Retinal pigment epithelial cell (primary cell): ENCODE measurements around the gene TBCD.

Experiments
- DNase-seq: peaks from one replicate; pipeline ENCODE4 v3.0.0-alpha.2; 2010; ENCODE audit warnings: low read depth
- H3K4me3 ChIP-seq: 2 replicates; pipeline ENCODE4 v1.5.1; 2011; ENCODE audit warnings: mild to moderate bottlenecking, low read length, control low read depth, moderate library complexity
- TF ChIP-seq, protein P1 (sequence below): conservative IDR thresholded peaks from 2 replicates; pipeline ENCODE4 v1.5.1; 2011; ENCODE audit warnings: low read depth, low read length, control low read depth, inconsistent platforms

Gene TBCD

DNA sequence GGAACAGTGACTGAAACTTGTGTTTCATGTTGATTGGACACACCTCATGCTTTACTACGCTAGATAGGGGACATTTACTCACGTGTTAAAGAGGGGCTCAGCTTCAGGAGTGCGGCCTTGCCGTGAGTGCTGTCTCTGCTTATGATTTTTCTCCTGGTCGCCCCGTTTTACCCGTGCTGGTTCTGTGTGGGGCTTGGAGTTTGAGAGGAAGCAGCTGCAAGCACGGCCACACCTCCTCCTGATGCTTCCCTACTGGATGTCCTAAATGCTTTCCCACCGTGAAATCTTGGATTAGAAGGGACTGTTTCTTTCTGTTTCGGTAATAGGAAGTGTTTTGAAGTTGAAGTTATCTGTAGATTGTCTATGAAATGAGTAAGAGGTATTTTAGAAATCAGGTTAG, 141.9 kb downstream of the TBCD start:
- no peak overlapping the region for H3K4me3 ChIP-seq
- TF ChIP-seq, protein P1, sequence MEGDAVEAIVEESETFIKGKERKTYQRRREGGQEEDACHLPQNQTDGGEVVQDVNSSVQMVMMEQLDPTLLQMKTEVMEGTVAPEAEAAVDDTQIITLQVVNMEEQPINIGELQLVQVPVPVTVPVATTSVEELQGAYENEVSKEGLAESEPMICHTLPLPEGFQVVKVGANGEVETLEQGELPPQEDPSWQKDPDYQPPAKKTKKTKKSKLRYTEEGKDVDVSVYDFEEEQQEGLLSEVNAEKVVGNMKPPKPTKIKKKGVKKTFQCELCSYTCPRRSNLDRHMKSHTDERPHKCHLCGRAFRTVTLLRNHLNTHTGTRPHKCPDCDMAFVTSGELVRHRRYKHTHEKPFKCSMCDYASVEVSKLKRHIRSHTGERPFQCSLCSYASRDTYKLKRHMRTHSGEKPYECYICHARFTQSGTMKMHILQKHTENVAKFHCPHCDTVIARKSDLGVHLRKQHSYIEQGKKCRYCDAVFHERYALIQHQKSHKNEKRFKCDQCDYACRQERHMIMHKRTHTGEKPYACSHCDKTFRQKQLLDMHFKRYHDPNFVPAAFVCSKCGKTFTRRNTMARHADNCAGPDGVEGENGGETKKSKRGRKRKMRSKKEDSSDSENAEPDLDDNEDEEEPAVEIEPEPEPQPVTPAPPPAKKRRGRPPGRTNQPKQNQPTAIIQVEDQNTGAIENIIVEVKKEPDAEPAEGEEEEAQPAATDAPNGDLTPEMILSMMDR, result no peak
- no peak for DNase-seq

DNA sequence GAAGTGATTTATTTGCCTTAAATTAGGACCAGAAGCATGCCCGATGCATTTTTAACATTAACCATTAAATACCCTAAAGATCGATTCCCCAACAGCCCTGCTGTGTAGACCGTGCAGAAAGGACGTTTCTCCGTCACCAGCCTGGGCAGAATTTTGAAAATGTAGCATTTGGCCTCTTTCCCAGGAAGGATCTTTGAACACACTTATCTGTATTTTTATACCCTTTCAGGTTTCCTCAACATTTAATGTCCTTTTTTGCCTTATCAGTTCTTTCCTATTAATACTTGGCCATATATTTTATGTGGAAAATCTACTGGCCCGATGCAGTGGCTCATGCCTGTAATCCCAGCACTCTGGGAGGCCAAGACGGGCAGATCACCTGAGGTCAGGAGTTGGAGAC, 142.5 kb downstream of the TBCD start:
- H3K4me3 ChIP-seq, result no peak overlapping the region
- DNase-seq, result no peak
- TF ChIP-seq, protein P1, result no peak

DNA sequence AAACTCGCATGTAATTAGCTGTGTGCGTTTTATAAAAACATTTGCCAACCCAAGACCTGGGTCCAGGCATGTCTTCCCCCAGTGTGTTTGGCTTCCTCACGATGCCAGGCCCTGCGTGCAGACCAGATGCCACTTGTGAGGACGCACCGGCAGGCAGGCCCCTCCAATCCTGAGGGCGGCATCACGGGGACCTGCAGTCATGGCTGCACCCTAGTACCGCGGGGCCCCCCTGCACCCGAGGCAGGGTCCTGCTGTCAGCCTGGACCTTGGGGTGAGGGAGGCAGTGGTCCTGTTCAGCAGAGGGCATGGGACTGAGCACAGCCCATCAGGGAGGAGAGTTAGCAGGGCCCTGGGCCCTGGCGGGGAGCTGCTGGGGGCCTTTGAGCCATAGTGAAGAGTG, 143.2 kb downstream of the TBCD start:
- DNase-seq, result no peak
- TF ChIP-seq, protein P1, result no peak
- H3K4me3 ChIP-seq, result no peak overlapping the region

DNA sequence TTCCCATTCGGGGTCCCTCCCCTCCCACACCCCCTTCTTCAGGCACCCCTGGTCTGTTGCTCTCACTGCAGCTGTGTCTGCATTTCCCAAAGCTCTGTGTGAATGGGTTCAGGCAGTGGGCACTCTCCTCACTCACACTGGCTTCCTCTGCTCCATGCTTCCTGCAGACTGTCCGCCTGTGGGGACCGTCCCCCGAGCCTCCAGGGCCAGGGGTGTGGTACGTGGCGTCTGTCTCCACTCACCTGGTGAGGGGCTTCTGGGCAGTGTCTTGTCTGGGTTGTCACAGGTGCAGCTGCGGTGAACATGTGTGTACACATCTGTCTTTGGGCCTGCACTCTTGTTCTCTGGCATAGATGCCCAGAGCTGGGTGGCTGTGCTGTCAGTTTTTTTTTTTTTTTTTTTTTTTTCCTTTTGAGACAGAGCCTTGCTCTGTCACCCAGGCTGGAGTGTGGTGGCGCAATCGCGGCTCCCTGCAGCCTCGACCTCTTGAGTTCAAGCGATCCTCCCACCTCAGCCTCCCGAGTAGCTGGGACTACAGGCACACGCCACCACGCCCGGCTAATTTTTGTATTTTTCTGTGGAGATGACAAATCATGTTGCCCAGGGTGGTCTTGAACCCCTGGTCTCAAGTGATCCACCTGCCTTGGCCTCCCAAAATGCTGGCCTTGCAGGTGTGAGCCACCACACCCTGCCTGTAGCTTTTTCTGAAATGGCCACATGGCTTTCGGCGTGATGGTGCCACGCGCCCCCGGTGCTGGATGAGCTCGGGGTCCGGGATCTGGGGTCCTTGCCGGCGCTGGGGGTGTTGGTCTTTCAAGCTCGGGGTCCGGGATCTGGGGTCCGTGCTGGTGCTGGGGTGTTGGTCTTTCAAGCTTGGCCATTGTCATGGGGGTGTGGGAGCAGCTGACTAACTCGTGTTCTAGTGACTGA, 144.5 kb downstream of the TBCD start:
- H3K4me3 ChIP-seq, result no peak overlapping the region
- TF ChIP-seq, protein P1, result no peak
- no peak for DNase-seq

DNA sequence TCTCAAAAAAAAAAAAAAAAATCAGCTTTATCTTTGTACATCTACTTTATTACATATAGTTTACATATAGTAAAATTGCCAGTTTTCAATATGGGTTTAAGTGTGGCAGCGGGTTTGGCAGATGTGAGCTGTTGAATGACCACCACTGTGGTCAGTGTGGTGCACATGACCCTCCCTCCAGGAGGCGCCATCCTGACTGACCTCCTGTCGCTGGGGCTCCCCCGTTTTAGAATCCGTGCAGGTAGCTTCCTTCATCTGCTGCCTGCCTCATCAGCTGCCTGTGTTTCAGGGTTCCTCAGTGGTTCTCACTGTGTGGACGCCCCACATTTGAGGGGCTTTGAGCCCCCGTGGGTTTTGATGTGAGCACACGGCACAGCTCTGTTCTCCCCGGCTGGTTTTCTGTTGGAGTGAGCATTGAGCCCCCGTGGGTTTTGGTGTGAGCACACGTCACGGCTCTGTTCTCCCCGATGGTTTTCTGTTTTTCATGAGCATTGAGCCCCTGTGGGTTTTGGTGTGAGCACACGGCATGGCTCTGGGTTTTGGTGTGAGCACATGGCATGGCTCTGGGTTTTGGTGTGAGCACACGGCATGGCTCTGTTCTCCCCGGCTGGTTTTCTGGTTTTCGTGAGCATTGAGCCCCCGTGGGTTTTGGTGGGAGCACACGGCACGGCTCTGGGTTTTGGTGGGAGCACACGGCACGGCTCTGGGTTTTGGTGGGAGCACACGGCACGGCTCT, 145.8 kb downstream of the TBCD start:
- H3K4me3 ChIP-seq, result no peak overlapping the region
- TF ChIP-seq, protein P1, result no peak
- no peak for DNase-seq

DNA sequence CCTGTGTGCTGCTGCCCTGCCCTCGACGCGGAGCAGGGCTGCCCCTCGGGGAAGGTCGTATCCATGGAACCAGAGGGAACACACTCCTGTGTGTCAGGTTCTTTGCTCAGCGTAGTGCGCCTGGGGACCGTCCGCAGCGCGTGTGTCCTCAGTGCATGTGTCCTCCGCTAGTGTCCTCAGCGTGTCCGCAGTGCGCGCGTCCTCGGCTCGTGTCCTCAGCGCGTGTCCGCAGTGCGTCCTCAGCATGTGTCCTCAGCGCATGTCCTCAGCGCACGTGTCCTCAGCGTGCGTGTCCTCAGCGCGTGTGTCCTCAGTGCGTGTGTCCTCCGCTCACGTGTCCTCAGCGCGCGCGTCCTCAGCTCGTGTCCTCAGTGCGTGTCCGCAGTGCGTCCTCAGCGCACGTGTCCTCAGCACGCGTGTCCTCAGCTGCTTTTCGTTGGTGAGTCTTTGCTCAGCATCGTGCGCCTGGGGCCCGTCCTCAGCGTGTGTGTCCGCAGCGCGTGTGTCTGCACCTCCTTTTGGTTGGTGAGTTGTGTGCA, 147.2 kb downstream of the TBCD start:
- no peak for DNase-seq
- TF ChIP-seq, protein P1, result no peak
- no peak overlapping the region for H3K4me3 ChIP-seq
